Stimulated activated CD8-positive, alpha-beta memory T cell treated with anti-CD3 and anti-CD28 coated beads, Interleukin-15, amount 100 ng/mL, for 1 hour (primary cell): Measurements from ENCODE around the gene TUFT1.
"Not testable (repeated sequence)": the region's sequence is repeated elsewhere in the genome, so short reads cannot be mapped to it uniquely, and the experiment has no call there.

Experiments used
- DNase-seq: peaks from one replicate; pipeline ENCODE4 v3.0.0-alpha.2; 2020; ENCODE audit warnings: low read depth

Gene TUFT1

DNA sequence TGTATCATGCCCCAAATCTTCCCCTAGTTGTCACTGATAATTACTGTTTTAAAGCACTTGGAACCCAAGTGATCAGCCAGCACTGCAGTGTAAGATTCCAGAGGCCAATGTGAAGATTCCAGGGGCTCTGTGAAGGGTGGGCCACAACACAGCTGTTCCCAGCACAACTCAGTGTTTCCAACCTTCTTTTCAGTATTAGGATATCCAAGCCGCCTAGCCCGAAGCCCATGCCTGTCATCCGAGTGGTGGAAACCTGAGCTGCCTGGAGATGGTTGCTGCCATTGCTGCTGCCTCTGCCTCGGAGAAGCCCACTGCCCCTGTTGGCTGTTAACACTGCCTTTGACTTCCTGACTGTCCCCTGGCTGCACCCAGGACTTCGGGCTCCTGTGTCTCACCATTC lies 41.3 kb downstream of the TUFT1 start:
- DNase-seq, result no peak

DNA sequence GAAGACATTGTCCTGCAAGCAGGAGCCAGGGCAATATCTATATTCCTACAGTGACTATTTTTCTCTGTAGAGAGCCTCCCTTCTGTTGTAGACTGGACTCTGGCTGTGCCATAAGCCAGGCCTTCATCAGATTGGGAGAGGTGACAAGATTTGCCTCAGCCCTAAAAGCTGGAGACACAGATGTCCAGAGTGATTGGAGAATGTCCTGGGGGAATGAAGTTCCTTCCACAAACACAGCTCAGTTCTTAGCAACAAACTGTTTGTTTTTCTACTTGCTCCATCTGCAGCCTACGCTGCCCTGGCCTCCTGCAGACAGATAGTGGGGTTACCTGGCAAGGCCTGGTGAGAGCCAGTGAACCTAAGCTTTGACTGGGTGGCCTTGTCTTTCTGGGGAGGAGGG lies 41.8 kb downstream of the TUFT1 start:
- DNase-seq, result no peak

DNA sequence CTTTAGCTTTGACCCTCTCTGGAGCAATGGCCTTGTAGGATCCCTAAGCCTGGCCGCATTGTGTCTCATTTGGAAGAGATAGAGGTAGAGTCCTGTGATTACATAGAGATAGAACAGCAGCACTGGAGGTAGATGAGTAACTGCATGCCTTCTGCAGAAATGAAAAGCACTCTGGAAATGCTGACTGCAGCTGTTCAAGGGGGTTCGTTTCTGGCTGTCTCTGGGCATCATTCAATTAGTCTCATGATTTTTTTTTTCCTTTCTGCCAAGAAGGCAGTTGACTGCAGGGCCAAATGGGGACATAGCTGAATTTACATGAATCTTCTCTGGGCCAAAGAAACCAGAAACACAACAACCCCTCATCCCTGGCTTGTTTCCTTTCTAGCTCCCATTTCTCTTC lies 43.7 kb downstream of the TUFT1 start:
- no peak for DNase-seq

DNA sequence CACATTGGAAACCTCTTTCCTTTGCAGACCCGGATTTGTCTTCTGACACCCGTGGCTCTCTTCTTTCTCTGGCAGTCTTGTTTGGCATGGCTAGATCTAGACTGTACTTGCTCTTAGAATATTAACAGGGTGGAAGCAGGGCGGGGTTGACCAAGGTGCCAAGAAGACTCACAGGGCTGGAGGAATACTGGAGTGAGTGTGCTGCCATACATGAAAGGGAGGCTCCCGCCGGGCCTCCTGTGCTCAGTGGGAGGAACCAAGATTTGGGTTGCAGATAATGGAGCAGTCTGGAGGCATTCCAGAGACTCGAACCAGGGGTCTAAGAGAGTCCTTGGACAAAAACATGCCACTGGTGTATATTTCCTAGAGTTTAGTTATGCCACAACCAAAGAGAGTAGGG lies 44.2 kb downstream of the TUFT1 start:
- DNase-seq, result no peak

DNA sequence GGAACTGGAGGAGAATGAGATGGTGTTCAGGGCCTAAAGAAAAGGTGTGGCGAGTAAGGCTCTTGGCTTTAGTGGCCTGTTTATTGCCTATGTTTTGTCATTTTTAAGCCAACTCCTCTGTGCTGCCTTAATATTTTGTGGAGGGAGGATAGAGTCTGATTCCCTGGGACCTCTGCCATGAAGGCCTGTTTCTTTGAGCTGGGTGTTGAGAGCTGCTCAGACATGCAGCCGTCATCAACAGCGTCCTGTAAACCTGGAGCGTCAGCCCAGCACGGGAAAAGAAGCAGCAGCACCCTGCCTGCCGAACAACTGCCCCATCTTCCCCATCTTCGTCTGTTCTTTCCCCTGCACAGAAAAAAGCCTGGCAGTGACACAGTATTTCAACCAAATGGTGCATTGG lies 44.7 kb downstream of the TUFT1 start:
- DNase-seq, result no peak

DNA sequence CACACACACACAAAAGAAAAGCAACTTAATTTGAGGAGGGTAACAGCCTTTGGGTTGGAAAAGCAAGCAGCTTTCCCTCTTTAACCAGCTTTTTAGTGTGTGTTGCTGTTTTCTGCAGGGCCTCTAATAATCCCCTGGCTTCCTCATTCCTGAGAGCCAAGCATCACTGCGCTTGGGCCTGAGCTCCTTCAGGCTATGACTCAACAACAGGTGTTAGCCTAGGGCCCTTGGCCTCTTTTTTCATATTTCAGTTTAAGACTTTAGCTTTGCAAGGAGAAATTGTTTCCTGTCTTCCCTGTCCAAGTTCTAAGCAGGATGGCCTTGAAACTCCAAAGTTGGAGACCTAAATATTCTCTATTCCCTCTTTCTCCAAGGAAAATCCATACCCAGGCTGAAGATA lies 45.5 kb downstream of the TUFT1 start:
- DNase-seq, result no peak

DNA sequence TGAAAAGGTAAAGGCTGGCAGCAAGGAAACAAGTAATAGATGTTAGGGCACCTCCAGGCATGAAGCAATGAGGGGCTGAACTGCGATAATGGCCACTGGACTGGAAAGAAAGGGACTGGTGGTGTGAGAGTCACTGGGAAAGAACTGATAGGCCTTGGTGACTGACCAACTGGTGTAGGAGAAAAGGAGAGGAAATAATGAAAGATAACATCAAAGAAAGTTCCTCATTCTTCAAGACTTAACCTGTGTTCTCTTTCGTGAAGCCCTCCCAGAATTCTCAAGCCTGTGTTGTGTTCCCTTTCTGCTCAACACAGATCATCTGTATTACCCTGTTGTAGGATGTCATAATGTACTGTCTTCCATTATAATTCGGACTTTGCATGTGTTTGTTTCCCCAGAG lies 50.9 kb downstream of the TUFT1 start:
- DNase-seq, result no peak

DNA sequence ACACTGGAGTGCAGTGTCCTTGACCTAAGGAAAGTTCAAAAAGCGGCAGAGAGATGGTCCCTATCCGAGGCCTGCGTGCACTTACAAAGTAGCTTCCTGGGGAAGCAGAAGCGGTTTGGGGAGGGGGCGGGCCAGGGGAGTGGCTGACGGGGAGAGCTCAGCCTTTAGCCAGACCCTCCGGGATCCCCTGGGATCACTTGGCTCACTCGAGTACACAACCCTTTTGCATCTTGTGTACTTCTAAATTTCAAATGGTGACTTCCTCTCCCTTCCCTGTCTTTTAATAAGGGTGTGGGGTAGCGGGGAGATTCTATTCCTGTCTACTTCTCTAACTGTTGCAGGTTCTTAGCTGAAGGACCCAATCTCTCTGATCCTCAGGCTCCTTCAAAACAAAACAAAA lies 53.6 kb downstream of the TUFT1 start:
- DNase-seq, result no peak

DNA sequence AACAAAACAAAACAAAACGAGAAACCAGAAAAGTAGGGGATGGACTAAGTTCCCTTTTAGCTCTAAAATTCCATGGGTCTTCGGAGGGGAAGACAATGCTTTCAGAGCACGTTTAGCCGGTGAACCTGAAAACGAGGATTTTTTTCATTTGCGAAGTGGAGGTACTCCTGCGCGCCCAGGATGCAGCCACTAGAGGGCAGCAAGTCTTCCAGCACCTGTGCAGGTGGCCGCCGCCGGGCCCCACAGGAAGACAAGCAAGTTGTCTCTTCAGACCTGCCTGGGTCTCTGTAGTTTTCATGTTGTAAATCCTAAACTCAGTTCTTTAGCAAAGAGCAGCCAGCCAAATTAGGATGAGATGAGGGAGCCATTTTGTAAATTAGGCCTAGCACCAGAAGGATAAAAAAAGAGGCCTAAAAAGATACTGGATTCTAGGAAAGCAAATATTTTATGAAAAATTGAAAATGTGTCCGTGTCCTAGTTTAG lies 54.1 kb downstream of the TUFT1 start:
- peak; percentile 77 for DNase-seq

DNA sequence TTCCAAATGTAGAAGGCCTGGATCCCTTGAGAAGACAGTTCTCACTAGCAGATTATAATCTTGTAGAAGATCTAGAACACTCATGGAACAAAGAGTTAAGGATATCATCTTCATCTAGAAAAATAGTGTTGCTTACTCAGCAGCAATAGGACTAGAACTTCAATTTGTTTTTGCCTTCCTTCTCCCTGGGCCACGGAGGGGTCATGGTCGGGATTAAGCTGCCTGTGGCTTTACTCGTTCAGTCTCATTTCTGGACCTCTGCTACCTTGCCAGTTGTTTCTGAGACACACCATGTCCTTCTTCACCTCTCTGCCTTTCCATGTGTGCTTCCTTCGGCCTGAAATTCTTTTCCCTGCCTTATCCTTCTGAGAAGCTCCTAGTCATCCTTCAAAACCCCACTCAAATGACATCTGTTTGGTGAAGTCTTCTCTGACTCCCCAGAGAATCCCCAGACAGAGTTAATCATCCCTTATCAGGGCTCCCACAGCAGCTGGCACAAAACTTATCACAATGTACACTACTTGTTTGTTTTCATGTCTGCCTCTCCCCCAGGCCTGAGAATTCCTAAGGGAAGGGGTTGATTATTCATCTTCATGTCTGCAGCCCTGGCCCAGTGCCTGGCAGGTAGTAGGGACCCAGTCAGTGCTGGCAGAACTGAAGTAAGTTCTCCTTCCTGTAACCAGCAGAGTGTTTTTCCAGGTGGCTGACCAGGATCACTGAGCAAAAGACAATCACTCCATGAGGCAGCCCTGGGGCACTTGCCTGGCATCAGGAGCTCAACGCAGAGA lies 56.3 kb downstream of the TUFT1 start:
- DNase-seq, result no peak

DNA sequence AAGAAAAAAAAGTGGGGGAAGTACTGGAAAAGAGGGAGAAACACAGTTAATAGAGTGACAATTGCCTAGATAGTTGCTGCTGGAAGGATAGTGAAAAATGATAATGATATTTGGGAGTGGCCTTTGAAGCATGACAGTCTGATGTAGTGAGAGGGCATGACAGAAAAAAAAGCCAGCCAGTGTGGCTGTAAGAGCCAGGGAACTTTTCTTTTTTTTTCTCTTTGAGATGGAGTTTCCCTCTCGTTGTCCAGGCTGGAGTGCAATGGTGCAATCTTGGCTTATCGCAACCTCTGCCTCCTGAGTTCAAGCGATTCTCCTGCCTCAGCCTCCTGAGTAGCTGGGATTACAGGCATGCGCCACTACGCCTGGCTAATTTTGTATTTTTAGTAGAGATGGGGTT lies 62.4 kb downstream of the TUFT1 start:
- not testable (repeated sequence) for DNase-seq

DNA sequence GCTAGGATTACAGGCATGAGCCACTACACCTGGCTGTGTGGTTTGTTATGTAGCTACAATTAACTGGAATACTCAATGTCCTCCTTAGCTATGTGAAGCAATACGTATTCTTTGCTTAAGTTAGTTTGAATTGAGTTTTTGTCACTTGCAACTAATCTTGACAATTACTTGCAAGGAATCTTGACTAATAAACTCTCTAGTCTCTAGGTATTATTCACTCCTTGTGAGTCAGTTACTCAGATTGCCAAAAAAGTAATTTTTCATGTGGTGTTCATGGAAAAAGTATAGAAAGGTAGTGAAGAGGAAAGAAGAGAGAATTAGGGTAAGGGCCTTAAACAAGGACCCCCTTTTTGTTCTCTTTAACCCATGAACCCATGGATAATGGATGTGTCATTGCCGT lies 64.2 kb downstream of the TUFT1 start:
- DNase-seq, result no peak

DNA sequence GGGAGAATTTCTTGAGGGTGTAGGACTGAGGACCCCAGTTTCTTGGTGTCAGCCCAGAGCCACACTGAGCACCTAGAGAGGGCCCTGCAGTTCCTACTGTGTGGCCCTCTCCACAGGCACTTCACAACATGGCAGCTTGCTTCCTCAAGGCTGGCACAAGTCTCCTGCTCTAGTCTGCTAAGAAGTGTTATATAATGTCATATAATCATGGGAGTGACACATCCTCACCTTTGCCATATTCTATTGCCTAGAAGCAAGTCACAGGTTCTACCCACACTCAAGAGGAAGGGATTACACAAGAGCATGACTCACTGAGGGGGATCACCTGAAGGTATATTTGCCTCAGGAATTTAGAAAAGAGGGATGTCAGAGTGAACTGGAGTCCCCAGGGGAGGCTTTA lies 66.3 kb downstream of the TUFT1 start:
- no peak for DNase-seq

DNA sequence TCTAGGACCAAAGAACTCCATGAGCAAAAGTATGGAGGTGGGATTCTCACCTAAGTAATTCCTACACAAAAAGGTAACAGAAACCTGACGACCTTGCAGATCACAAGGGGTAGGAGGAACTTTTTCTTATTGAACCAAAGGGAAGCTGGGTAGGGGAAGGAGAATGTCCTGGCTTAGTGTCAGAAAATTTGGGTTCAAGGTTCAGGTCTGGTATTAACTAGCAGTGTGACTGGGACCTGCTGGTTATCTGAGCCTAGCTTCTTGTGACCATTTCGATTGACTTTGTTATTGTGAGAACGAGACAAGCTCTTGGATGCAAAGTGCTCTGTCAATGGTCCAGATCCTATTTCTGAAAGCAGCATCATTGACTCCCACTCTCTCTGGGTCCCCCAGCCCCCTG lies 66.7 kb downstream of the TUFT1 start:
- no peak for DNase-seq

DNA sequence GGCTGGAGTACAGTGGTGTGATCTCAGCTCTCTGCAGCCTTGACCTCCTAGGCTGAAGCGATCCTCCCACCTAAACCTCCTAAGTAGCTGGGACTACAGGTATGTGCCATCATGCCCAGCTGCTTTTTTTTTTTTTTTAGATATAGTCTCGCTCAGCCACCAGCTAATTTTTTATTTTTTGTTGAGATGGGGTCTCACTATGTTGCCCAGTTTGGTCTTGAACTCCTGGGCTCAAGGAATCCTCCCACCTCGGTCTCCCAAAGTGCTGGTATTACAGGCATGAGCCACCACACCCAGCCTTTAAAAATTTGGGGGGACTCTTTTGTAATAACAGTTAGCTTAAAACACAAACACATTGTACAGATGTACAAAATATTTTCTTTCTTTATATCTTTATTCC lies 70.0 kb downstream of the TUFT1 start:
- no peak for DNase-seq

DNA sequence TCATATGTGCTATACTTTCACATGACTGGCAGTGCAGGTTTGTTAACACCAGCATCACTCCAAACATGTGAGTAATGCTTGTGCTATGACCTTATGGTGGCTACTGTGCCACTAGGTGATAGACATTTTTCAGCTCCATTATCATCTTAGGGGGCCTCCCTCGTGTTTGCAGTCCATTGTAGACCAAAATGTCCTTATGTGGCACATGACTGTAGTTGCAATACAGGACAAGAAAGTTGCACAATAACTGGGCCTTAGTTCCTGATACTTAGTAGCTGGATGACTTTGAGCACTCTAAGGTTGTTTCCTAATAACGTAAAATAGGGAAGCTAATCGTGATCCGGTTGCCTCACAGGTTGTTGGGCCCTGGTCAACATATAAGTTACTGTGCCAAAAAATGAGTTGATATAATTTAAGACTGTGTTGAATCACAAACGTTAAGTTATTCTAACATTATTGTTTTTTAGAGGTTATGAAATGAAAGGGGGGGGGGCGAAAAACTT lies 71.2 kb downstream of the TUFT1 start:
- DNase-seq, result no peak

DNA sequence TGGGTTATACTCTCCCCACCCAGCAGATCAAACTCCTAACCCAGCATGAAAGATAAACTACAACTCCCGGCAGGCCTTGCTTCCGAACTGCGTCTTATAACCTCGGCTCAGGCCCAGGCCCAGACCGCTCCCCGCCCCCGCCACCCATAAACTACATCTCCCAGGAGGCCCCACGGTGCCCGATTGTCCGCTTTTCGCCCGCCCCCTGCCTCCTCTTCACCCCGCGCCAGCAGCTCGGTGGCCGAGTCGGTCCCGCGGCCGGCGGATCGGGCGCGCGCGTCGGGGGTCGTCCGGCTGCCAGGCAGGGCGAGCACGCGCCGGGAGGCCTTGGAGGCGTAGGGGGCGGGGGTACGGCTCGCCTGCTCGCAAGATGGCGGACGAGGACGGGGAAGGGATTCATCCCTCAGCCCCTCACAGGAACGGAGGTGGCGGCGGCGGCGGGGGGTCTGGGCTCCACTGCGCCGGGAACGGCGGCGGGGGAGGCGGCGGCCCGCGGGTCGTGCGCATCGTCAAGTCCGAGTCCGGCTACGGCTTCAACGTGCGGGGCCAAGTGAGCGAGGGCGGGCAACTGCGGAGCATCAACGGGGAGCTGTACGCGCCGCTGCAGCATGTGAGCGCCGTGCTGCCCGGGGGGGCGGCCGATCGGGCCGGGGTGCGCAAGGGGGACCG lies 71.9 kb downstream of the TUFT1 start, which contains the start of gene SNX27:
Gene SNX27, plus strand, starts transcription at position 219 of the 669 bp plus-strand sequence. Its CDS starts 152 bp downstream, at position 371.
- peak; percentile 77 for DNase-seq

DNA sequence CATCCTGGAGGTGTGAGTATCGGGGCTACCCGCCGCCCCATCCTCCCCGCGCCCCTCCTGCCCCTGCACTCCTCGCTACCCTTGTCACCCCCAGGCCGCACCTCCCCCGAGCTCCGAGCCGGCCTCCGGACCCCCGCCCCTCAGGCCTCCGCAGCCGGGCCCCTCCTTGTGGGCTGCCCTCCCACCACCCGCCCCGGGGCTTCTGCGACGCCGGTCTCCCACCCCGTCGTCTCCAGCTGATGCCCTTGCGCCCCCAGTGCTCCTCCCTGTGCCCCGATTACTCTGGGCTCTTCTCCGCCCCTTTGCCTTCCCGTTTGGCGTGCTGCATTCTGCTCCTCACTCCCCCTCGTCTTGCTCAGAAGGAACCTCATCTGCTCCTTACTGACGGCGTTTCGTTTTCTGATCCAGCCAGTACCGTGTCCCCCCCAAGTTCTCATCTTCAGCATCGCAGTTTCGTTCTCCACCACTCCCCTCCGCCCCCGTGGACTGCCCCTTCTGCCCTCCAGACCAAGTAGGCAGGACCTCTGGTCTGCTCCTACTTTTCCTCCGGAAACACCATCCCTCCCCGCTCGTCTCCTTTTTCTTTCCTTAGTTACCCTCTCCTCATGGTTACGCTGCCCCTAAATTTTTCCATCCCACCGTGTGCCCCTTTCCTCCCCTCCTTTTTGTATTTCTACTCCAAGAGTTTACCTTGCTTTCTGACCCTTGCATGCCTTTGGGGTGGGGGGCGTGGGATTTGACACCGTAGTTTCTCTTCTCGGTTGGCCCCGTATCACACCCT lies 72.6 kb downstream of the TUFT1 start:
- no peak for DNase-seq

DNA sequence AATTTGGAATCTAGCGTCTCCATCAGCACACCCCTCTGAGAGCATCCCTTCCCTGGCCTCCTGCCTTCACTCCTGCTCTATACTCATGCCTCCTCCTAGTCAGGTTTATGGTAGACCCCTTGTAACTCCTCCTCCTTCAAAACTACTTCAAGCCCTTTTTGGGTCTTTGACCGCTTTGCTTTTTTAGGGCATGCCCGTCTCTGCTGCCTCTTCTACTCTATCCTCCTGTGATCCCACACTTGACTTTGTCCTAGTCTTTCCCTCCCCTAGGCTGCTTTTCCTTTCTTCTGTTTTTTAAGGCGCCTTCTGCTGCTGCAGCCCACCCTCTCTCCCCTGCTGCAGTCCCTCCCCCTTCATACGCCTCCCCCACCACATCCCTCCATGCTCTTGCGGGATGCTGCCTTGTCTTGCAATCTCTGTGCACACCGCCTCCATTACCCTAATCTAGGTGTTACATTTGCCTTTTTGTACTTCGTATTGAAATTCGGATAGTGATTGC lies 73.2 kb downstream of the TUFT1 start:
- DNase-seq, result no peak

DNA sequence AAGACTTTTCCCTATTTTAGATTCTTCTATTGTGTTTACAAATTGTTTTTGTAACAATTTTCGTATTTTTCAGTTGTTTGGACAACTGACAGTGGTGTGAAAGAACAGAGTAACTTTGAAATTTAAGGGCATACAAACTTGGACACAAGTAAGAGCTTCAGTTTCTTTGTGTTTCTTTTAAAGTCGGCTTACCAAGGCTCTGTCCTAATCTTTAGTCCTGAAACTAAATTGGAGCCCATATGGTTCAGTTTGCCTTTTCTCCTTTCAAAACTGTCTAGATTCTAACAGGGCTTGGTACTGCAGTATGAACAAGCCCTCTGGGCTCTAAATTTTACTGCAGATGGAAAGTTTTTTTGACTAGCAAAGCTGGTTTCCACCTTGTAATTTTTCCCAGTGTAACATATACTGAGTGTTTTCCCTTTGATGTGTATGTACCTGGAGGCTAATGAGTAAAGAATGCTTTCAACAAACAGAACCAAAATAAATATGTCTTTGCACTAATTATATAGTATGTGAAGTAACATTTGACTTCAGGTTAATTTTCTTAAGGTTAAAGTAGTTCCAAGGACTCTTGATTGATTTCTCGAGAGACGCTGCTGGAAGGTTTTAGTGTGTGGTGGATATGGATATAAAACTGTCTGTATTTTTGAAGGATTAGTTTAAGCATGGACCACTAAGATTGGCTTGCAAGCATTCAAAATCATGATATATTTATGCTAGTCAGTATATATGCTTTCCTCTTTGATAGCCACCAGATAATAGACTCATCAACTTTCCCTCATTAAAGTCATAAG lies 75.8 kb downstream of the TUFT1 start:
- no peak for DNase-seq

DNA sequence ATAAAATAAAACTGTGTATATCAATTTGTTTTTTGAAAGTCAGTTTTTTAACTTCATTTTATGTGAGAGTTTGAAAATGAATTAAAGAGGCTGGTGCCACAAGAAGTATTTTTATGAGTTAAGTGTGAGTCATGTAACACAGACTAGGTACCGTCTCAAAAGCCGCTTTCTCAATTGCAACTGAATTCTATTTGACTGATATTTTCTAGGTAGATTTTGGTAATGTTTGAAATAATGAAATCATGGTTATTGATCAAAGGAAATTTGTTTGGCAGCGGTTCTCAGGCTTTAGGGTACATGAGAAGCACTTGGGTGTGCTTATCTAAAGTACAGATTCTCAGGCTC lies 76.4 kb downstream of the TUFT1 start:
- no peak for DNase-seq

DNA sequence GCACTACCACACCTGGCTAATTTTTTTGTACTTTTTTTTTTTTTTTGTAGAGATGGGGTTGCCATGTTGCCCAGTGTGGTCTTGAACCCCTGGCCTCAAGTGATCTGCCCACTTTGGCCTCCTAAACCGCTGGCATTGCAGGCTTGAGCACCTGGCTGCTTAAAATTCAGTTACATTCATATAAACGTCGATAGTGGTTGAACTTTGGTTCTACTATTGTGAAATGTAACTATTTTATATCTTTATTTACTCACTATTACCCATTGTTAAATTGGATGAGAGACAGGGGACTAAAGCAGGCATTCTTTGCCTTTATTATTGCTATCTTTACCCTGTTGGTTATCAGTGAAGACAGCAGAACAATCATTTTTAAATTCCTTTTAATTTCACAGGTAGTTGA lies 77.9 kb downstream of the TUFT1 start:
- DNase-seq, result no peak
